HEK293 (cell line): ENCODE data around the gene NINJ1.

Source experiments
- CTCF ChIA-PET: fragments of 350-600 bp; formaldehyde crosslinking; extraction: SDS; loops from one replicate; lab custom pipeline; 2021; ENCODE audit warnings: antibody characterized with exemption; lab: Yijun Ruan, JAX
- POLR2A ChIA-PET: fragments of 300-600 bp; formaldehyde crosslinking; extraction: SDS; loops from one replicate; lab custom pipeline; 2020; ENCODE audit warnings: antibody characterized with exemption, inconsistent platforms; lab: Yijun Ruan, JAX
- H3K27ac ChIP-seq: fragments of 200-500 bp; sonication (Bioruptor generic); 2 replicates; pipeline ENCODE4 v1.5.1; 2014; ENCODE audit warnings: low read depth, low read length, control low read depth, inconsistent platforms; ENCODE audit errors: extremely low read depth
- H3K36me3 ChIP-seq, 2 experiments: fragments of 200-500 bp in 1 of 2; sonication (Bioruptor generic) in 1 of 2; 1 replicate in 1 of 2; 2 replicates in 1 of 2; pipeline ENCODE4 v1.5.1; 2014 to 2017; ENCODE audit warnings: inconsistent platforms in 2 of 2, low read length in 2 of 2; ENCODE audit not compliant: control insufficient read depth in 2 of 2, insufficient read depth in 1 of 2
- H3K4me1 ChIP-seq: fragments of 200-500 bp; sonication (Bioruptor generic); 2 replicates; pipeline ENCODE4 v1.5.1; 2014; ENCODE audit warnings: mild to moderate bottlenecking, low read length, inconsistent platforms; ENCODE audit not compliant: control insufficient read depth, insufficient read depth
- H3K4me3 ChIP-seq: 2 replicates; pipeline ENCODE4 v1.5.1; 2011; ENCODE audit warnings: low read depth, mild to moderate bottlenecking, control low read depth, low read length, moderate library complexity
- H3K9me3 ChIP-seq: fragments of 200-500 bp; sonication (Bioruptor generic); 2 replicates; pipeline ENCODE4 v1.5.1; 2014; ENCODE audit warnings: low read depth, low read length, inconsistent platforms; ENCODE audit not compliant: control insufficient read depth, insufficient read depth
- BCL11A ChIP-seq: fragments of 450-650 bp; formaldehyde crosslinking; IDR thresholded peaks from 2 replicates; pipeline ENCODE4 v1.5.1; 2016; ENCODE audit warnings: low read depth, missing biosample characterization, missing genetic modification characterization
- BCL6B ChIP-seq: fragments of 450-650 bp; formaldehyde crosslinking; IDR thresholded peaks from 2 replicates; pipeline ENCODE4 v1.5.1; 2017; ENCODE audit warnings: missing biosample characterization, missing genetic modification characterization
- GLIS1 ChIP-seq: fragments of 450-650 bp; formaldehyde crosslinking; IDR thresholded peaks from 2 replicates; pipeline ENCODE4 v1.5.1; 2016; ENCODE audit warnings: missing biosample characterization, missing genetic modification characterization
- PRDM1 ChIP-seq: fragments of 450-650 bp; formaldehyde crosslinking; IDR thresholded peaks from 2 replicates; pipeline ENCODE4; 2016; ENCODE audit warnings: missing biosample characterization, missing genetic modification characterization
- SCRT1 ChIP-seq: fragments of 450-650 bp; formaldehyde crosslinking; IDR thresholded peaks from 2 replicates; pipeline ENCODE4 v1.5.1; 2016; ENCODE audit warnings: missing biosample characterization, missing genetic modification characterization, borderline replicate concordance
- ZBTB49 ChIP-seq: fragments of 450-650 bp; formaldehyde crosslinking; IDR thresholded peaks from 2 replicates; pipeline ENCODE4 v1.5.1; 2016; ENCODE audit warnings: missing biosample characterization, missing genetic modification characterization, low read depth
- ZFP69B ChIP-seq: fragments of 450-650 bp; formaldehyde crosslinking; IDR thresholded peaks from 2 replicates; pipeline ENCODE4 v1.5.1; 2016; ENCODE audit warnings: missing biosample characterization, missing genetic modification characterization
- ZIC2 ChIP-seq: fragments of 450-650 bp; formaldehyde crosslinking; IDR thresholded peaks from 2 replicates; pipeline ENCODE4 v1.5.1; 2016; ENCODE audit warnings: missing biosample characterization, missing genetic modification characterization
- ZNF155 ChIP-seq: fragments of 450-650 bp; formaldehyde crosslinking; IDR thresholded peaks from 2 replicates; pipeline ENCODE4 v1.5.1; 2016; ENCODE audit warnings: missing biosample characterization, missing genetic modification characterization
- ZNF211 ChIP-seq: fragments of 450-650 bp; formaldehyde crosslinking; IDR thresholded peaks from 2 replicates; pipeline ENCODE4 v1.5.1; 2016; ENCODE audit warnings: low read depth, missing biosample characterization, missing genetic modification characterization
- ZNF48 ChIP-seq: fragments of 450-650 bp; formaldehyde crosslinking; IDR thresholded peaks from 2 replicates; pipeline ENCODE4 v1.5.1; 2016; ENCODE audit warnings: missing biosample characterization, missing genetic modification characterization
- ZNF488 ChIP-seq: fragments of 450-650 bp; formaldehyde crosslinking; IDR thresholded peaks from 2 replicates; pipeline ENCODE4 v1.5.1; 2016; ENCODE audit warnings: missing biosample characterization, missing genetic modification characterization
- ZNF514 ChIP-seq: fragments of 450-650 bp; formaldehyde crosslinking; IDR thresholded peaks from 2 replicates; pipeline ENCODE4 v1.5.1; 2016; ENCODE audit warnings: missing biosample characterization, missing genetic modification characterization
- ZNF518A ChIP-seq: fragments of 450-650 bp; formaldehyde crosslinking; conservative IDR thresholded peaks from 2 replicates; pipeline ENCODE4 v1.5.1; 2016; ENCODE audit warnings: low read depth, missing biosample characterization, missing genetic modification characterization
- ZNF561 ChIP-seq: fragments of 450-650 bp; IDR thresholded peaks from 2 replicates; pipeline ENCODE4 v1.5.1; 2018; ENCODE audit warnings: missing biosample characterization, missing genetic modification characterization, borderline replicate concordance
- ZNF610 ChIP-seq: fragments of 450-650 bp; formaldehyde crosslinking; IDR thresholded peaks from 2 replicates; pipeline ENCODE4 v1.5.1; 2016; ENCODE audit warnings: missing biosample characterization, missing genetic modification characterization, borderline replicate concordance
- ZNF624 ChIP-seq: fragments of 450-650 bp; formaldehyde crosslinking; IDR thresholded peaks from 2 replicates; pipeline ENCODE4 v1.5.1; 2017; ENCODE audit warnings: missing biosample characterization, missing genetic modification characterization
- ZNF692 ChIP-seq: fragments of 450-650 bp; formaldehyde crosslinking; IDR thresholded peaks from 2 replicates; pipeline ENCODE4 v1.5.1; 2016; ENCODE audit warnings: missing biosample characterization, missing genetic modification characterization
- ZSCAN30 ChIP-seq: fragments of 450-650 bp; IDR thresholded peaks from 2 replicates; pipeline ENCODE4 v1.5.1; 2018; ENCODE audit warnings: missing biosample characterization, mild to moderate bottlenecking, missing genetic modification characterization, moderate library complexity

NINJ1 gene

GRCh38 chr9:93128011-93128714 is 5.9 kb downstream of the NINJ1 start:
- TF ChIP-seq ZNF514 (tag by site-specific recombination) (no peak), ZSCAN30 (no peak), SCRT1 (tag by site-specific recombination) (no peak), ZBTB49 (no peak)
- TF ChIP-seq, all 188 proteins: peak for 0
- ChIA-PET POLR2A (interaction anchor here (1.6 kb wide), 1 partner anchor 9 kb away, joined by 8 read pairs; no protein-coding TSS in a partner anchor), CTCF (interaction anchor here (0.6 to 1.3 kb wide), 2 partner anchors 18 to 27 kb away, joined by 3 read pairs; no protein-coding TSS in a partner anchor)
- H3K9me3 ChIP-seq = no peaks in the 10 kb centered on the region
- H3K4me3 ChIP-seq = no peak overlapping the region
- H3K4me1 ChIP-seq = 0 out of 2 replicates have a peak, but pooled peaks cover 2% of the 10 kb centered on the region
- H3K27ac ChIP-seq = no peak overlapping the region
- peaks cover 0 to 35% of the 10 kb centered on the region in 2 experiments; a peak in 2 of 3 replicates for H3K36me3 ChIP-seq

- Histone ChIP-seq H3K27ac (no peak overlapping the region), H3K4me1 (no peaks in the 10 kb centered on the region), H3K4me3 (no peak overlapping the region), H3K9me3 (no peaks in the 10 kb centered on the region), H3K36me3 (peaks cover 0 to 42% of the 10 kb centered on the region in 2 experiments; a peak in 2 of 3 replicates)
- POLR2A ChIA-PET = no interaction called here
- CTCF ChIA-PET = interaction anchor here (0.6 to 1.3 kb wide), 2 partner anchors 18 to 26 kb away, joined by 3 read pairs; no protein-coding TSS in a partner anchor
- no peak for TF ChIP-seq ZFP69B (tag by site-specific recombination)
- TF ChIP-seq ZNF48 (tag by site-specific recombination) = no peak
- TF ChIP-seq BCL6B (tag by site-specific recombination) = no peak
- no peak for TF ChIP-seq ZNF624 (tag by site-specific recombination)
- TF ChIP-seq ZNF610 (tag by site-specific recombination) = no peak
- TF ChIP-seq ZNF518A (tag by site-specific recombination) = no peak
- peak; percentile 78 for TF ChIP-seq GLIS1
- TF ChIP-seq ZNF561 = no peak
- TF ChIP-seq PRDM1 = no peak
- TF ChIP-seq ZNF488 (tag by site-specific recombination) = no peak
- no peak for TF ChIP-seq ZNF211
- TF ChIP-seq ZNF155 = no peak
- no peak for TF ChIP-seq BCL11A (tag by site-specific recombination)
- TF ChIP-seq ZIC2 = peak; percentile 66
- TF ChIP-seq ZNF692 (tag by site-specific recombination) = no peak
Measured at GRCh38 chr9:93127395-93127911, 6.6 kb downstream of the NINJ1 start.
